H9 (cell line): ENCODE results near the gene MSMP. TPM values are rescaled to one million over a fixed set of nuclear protein-coding genes. Genes with fewer than 3 reads are reported as not detected.

Experiments used
- DNase-seq: peaks from one replicate; pipeline ENCODE4 v3.0.0-alpha.2; 2017
- H2AFZ ChIP-seq: one replicate; pipeline ENCODE4 v1.6.1; 2013; ENCODE audit warnings: mild to moderate bottlenecking, low read length, control low read depth, moderate library complexity
- H2AK5ac ChIP-seq: 2 replicates; pipeline ENCODE4 v1.6.1; 2013; ENCODE audit warnings: low read length, control low read depth, mixed read lengths; ENCODE audit not compliant: insufficient read length
- H2BK120ac ChIP-seq: one replicate; pipeline ENCODE4 v1.6.1; 2013; ENCODE audit warnings: low read depth, mild to moderate bottlenecking, low read length, control low read depth, inconsistent platforms; ENCODE audit not compliant: poor library complexity, severe bottlenecking
- H2BK12ac ChIP-seq: 2 replicates; pipeline ENCODE4 v1.6.1; 2013; ENCODE audit warnings: low read length, control low read depth, mixed read lengths, low read depth; ENCODE audit not compliant: insufficient read length
- H2BK15ac ChIP-seq: 2 replicates; pipeline ENCODE4 v1.6.1; 2013; ENCODE audit warnings: low read depth, low read length, control low read depth
- H2BK20ac ChIP-seq: one replicate; pipeline ENCODE4 v1.6.1; 2013; ENCODE audit warnings: low read depth, mild to moderate bottlenecking, low read length, control low read depth, inconsistent platforms; ENCODE audit not compliant: poor library complexity, severe bottlenecking
- H2BK5ac ChIP-seq: 2 replicates; pipeline ENCODE4 v1.6.1; 2013; ENCODE audit warnings: low read length, control low read depth, mixed read lengths; ENCODE audit not compliant: insufficient read length
- H3K14ac ChIP-seq: 2 replicates; pipeline ENCODE4 v1.6.1; 2013; ENCODE audit warnings: low read length, control low read depth; ENCODE audit not compliant: insufficient read depth
- H3K18ac ChIP-seq: 2 replicates; pipeline ENCODE4 v1.6.1; 2013; ENCODE audit warnings: low read depth, mild to moderate bottlenecking, mixed read lengths, low read length, control low read depth; ENCODE audit not compliant: insufficient read length
- H3K23ac ChIP-seq: 2 replicates; pipeline ENCODE4 v1.6.1; 2013; ENCODE audit warnings: low read length, control low read depth, mixed read lengths, low read depth; ENCODE audit not compliant: insufficient read length
- H3K23me2 ChIP-seq: 2 replicates; pipeline ENCODE4 v1.6.1; 2013; ENCODE audit warnings: low read depth, mild to moderate bottlenecking, mixed read lengths, low read length, control low read depth; ENCODE audit not compliant: insufficient read length, poor library complexity, severe bottlenecking
- H3K27ac ChIP-seq: 2 replicates; pipeline ENCODE4 v1.5.1; 2013; ENCODE audit warnings: low read length, control low read depth, mixed read lengths, low read depth; ENCODE audit not compliant: insufficient read length
- H3K27me3 ChIP-seq: 2 replicates; pipeline ENCODE4 v1.6.1; 2013; ENCODE audit warnings: low read length, control low read depth, inconsistent platforms; ENCODE audit not compliant: insufficient read depth
- H3K4ac ChIP-seq: 2 replicates; pipeline ENCODE4 v1.6.1; 2013; ENCODE audit warnings: low read depth, mild to moderate bottlenecking, control low read depth, inconsistent platforms, low read length, moderate library complexity
- H3K4me1 ChIP-seq: 2 replicates; pipeline ENCODE4 v1.6.1; 2013; ENCODE audit warnings: low read length, control low read depth, inconsistent platforms; ENCODE audit not compliant: insufficient read depth
- H3K4me2 ChIP-seq: 2 replicates; pipeline ENCODE4 v1.6.1; 2013; ENCODE audit warnings: low read length, control low read depth, mixed read lengths; ENCODE audit not compliant: insufficient read length, insufficient read depth
- H3K56ac ChIP-seq: 2 replicates; pipeline ENCODE4 v1.6.1; 2013; ENCODE audit warnings: low read depth, mild to moderate bottlenecking, mixed read lengths, low read length, control low read depth; ENCODE audit not compliant: insufficient read length
- H3K79me1 ChIP-seq: 2 replicates; pipeline ENCODE4 v1.6.1; 2013; ENCODE audit warnings: low read depth, mild to moderate bottlenecking, moderate library complexity, low read length, control low read depth, inconsistent platforms; ENCODE audit not compliant: insufficient read depth, poor library complexity, severe bottlenecking
- H3K79me2 ChIP-seq: 2 replicates; pipeline ENCODE4 v1.6.1; 2013; ENCODE audit warnings: low read length, control low read depth, inconsistent platforms; ENCODE audit not compliant: insufficient read depth
- H3K9ac ChIP-seq: 2 replicates; pipeline ENCODE4 v1.6.1; 2013; ENCODE audit warnings: low read length, control low read depth, mixed read lengths; ENCODE audit not compliant: insufficient read length; ENCODE audit errors: extremely low read depth
- H3K9me3 ChIP-seq: one replicate; pipeline ENCODE4 v1.6.1; 2013; ENCODE audit warnings: low read depth, low read length, inconsistent platforms; ENCODE audit not compliant: control insufficient read depth
- H3T11ph ChIP-seq: one replicate; pipeline ENCODE4 v1.6.1; 2013; ENCODE audit warnings: mild to moderate bottlenecking, low read length, control low read depth, inconsistent platforms
- H4K20me1 ChIP-seq: one replicate; pipeline ENCODE4 v1.6.1; 2013; ENCODE audit not compliant: control insufficient read depth, insufficient read length, insufficient read depth
- H4K5ac ChIP-seq: 2 replicates; pipeline ENCODE4 v1.6.1; 2013; ENCODE audit warnings: low read depth, mild to moderate bottlenecking, mixed read lengths, low read length, control low read depth; ENCODE audit not compliant: insufficient read length
- H4K8ac ChIP-seq: replicated peaks from 2 replicates; pipeline ENCODE4 v1.6.1; 2013; ENCODE audit warnings: low read length, control low read depth, mixed read lengths, low read depth; ENCODE audit not compliant: insufficient read length
- H4K91ac ChIP-seq: 2 replicates; pipeline ENCODE4 v1.6.1; 2013; ENCODE audit warnings: low read depth, mild to moderate bottlenecking, moderate library complexity, mixed read lengths, low read length, control low read depth; ENCODE audit not compliant: insufficient read length
- H3K27ac Mint-ChIP-seq, 3 experiments: 2 replicates in 2 of 3; 3 replicates in 1 of 3; pipeline ENCODE4 v1.8.0; 2020 to 2021; ENCODE audit warnings: mixed read lengths in 3 of 3, mild to moderate bottlenecking in 1 of 3, moderate library complexity in 1 of 3
- H3K27me3 Mint-ChIP-seq: 2 replicates; pipeline ENCODE4 v1.8.0; 2021; ENCODE audit warnings: low read depth, mild to moderate bottlenecking, moderate library complexity, mixed read lengths
- H3K36me3 Mint-ChIP-seq, 3 experiments: 2 replicates in 2 of 3; 3 replicates in 1 of 3; pipeline ENCODE4 v1.8.0; 2020 to 2021; ENCODE audit warnings: low read depth in 3 of 3, mixed read lengths in 3 of 3; ENCODE audit not compliant: insufficient read depth in 1 of 3
- H3K4me1 Mint-ChIP-seq, 2 experiments: 2 replicates each; pipeline ENCODE4 v1.8.0; 2020; ENCODE audit warnings: mixed read lengths in 2 of 2
- H3K4me3 Mint-ChIP-seq, 2 experiments: 2 replicates in 1 of 2; 3 replicates in 1 of 2; pipeline ENCODE4 v1.8.0; 2020 to 2021; ENCODE audit warnings: mild to moderate bottlenecking in 2 of 2, mixed read lengths in 2 of 2, moderate library complexity in 1 of 2
- H3K9me3 Mint-ChIP-seq, 2 experiments: 2 replicates in 1 of 2; 3 replicates in 1 of 2; pipeline ENCODE4 v1.8.0; 2020; ENCODE audit warnings: mild to moderate bottlenecking in 2 of 2, mixed read lengths in 2 of 2, moderate library complexity in 1 of 2
- WGBS: extraction: QIAGEN DNeasy Blood & Tissue Kit; methylation state at CpG from one replicate; pipeline ENCODE4 v1.1.7; 2013; ENCODE audit warnings: missing lambda C conversion rate, low lambda C conversion rate, mixed read lengths; ENCODE audit not compliant: insufficient read length; ENCODE audit errors: extremely low coverage; 5-methylcytosine and 5-hydroxymethylcytosine counted together
- total RNA-seq: library from RNA; stranded (reverse); gene quantifications from 2 replicates; pipeline ENCODE4 v1.2.1, GENCODE V29; 2021
- TF ChIP-seq, protein P1 (sequence below): fragments of 200-600 bp; sonication (generic); conservative IDR thresholded peaks from 3 replicates; pipeline ENCODE4 v1.8.0; 2021; ENCODE audit warnings: antibody characterized with exemption, mild to moderate bottlenecking

MSMP gene
- total RNA-seq, 1 experiment from 2014 or later: 0.83 TPM

DNA sequence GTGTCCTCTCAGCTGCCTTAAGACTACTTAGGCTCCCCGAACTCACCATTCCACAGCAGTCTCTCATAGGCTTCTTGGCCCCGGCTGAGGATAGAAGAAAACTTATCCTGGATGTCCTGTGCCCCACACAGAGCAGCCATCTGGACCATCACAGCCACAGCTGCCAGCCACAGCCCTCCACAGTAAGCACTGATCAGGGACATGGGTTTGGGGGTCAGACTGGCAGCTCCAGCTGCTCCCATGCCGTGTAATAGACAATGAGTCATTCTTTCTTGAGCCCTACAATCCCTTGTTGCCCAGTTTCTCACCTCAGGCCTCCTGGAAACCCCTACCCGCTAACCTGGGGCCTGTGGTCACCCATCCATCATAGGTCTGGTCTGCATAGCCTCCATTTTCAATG is 15.9 kb downstream of the MSMP start:
- Histone ChIP-seq H3K79me1 (no peaks in the 10 kb centered on the region), H3K14ac (no peak overlapping the region), H3K56ac (no peak overlapping the region), H4K5ac (no peak overlapping the region), H3K27ac (no peak overlapping the region), H3K4ac (no peak overlapping the region), H4K20me1 (no peaks in the 10 kb centered on the region), H3K23ac (no peak overlapping the region), H2BK15ac (no peak overlapping the region), H3K4me1 (no peaks in the 10 kb centered on the region), H3K18ac (no peak overlapping the region), H2BK12ac (no peak overlapping the region), H3K79me2 (no peaks in the 10 kb centered on the region), H3K9ac (no peak overlapping the region), H4K91ac (no peak overlapping the region), H4K8ac (no peak overlapping the region), H3T11ph (no peak overlapping the region), H2BK5ac (no peak overlapping the region), H2BK120ac (no peak overlapping the region), H3K23me2 (no peaks in the 10 kb centered on the region), H2BK20ac (no peak overlapping the region), H3K9me3 (no peaks in the 10 kb centered on the region), H3K4me2 (no peak overlapping the region), H2AK5ac (no peak overlapping the region), H3K27me3 (no peaks in the 10 kb centered on the region), H2AFZ (no peak overlapping the region)
- no peak for DNase-seq
- WGBS: no CpG with 5 or more reads among the region's 4 CpGs
- peaks cover 5% of the 10 kb centered on the region in 2 experiments for H3K4me1 Mint-ChIP-seq
- TF ChIP-seq, protein P1, sequence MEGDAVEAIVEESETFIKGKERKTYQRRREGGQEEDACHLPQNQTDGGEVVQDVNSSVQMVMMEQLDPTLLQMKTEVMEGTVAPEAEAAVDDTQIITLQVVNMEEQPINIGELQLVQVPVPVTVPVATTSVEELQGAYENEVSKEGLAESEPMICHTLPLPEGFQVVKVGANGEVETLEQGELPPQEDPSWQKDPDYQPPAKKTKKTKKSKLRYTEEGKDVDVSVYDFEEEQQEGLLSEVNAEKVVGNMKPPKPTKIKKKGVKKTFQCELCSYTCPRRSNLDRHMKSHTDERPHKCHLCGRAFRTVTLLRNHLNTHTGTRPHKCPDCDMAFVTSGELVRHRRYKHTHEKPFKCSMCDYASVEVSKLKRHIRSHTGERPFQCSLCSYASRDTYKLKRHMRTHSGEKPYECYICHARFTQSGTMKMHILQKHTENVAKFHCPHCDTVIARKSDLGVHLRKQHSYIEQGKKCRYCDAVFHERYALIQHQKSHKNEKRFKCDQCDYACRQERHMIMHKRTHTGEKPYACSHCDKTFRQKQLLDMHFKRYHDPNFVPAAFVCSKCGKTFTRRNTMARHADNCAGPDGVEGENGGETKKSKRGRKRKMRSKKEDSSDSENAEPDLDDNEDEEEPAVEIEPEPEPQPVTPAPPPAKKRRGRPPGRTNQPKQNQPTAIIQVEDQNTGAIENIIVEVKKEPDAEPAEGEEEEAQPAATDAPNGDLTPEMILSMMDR: no peak
- no peak overlapping the region; a peak in 1 of 5 replicates for H3K4me3 Mint-ChIP-seq
- no peak overlapping the region; a peak in 1 of 7 replicates for H3K27ac Mint-ChIP-seq
- H3K27me3 Mint-ChIP-seq: no peaks in the 10 kb centered on the region; the same call in 1 of the 2 replicates
- peaks cover 39 to 88% (median 81%) of the 10 kb centered on the region in 3 experiments for H3K36me3 Mint-ChIP-seq
- H3K9me3 Mint-ChIP-seq: no peaks in the 10 kb centered on the region
